CD4-positive, alpha-beta T cell (primary cell): ENCODE measurements around the gene MBNL2. TPM values are rescaled to one million over a fixed set of nuclear protein-coding genes. Genes with fewer than 3 reads are reported as not detected.

Source experiments
- ATAC-seq: fragments of 200-7000 bp; cut with Tn5 transposase; one replicate; pipeline ENCODE4 v1.10.0; 2022; ENCODE audit warnings: mild to moderate bottlenecking; ENCODE audit not compliant: poor library complexity
- CTCF ChIA-PET: fragments of 350-600 bp; sonication (Branson Sonifier 250); formaldehyde crosslinking; loops from one replicate; lab custom pipeline; 2021; ENCODE audit warnings: antibody characterized with exemption, inconsistent platforms; lab: Charles Lee
- POLR2A ChIA-PET: fragments of 350-600 bp; sonication (Branson Sonifier 250); formaldehyde crosslinking; loops from one replicate; lab custom pipeline; 2021; ENCODE audit warnings: antibody characterized with exemption, inconsistent platforms; lab: Charles Lee
- DNase-seq, 14 experiments: peaks; one replicate each; pipeline ENCODE4 v3.0.0-alpha.2; 2013 to 2020; ENCODE audit warnings: mixed read lengths in 2 of 14
- H3K27ac ChIP-seq, 2 donors: one replicate each; pipeline versions ENCODE4 v1.5.1 to v1.7.0; 2013; ENCODE audit warnings: low read length in 2 of 2, low read depth in 1 of 2, mild to moderate bottlenecking in 1 of 2
- H3K27me3 ChIP-seq, 2 experiments: 1 replicate in 1 of 2; 2 replicates in 1 of 2; pipeline versions ENCODE4 v1.6.1 to v1.7.0; 2013; ENCODE audit warnings: low read length in 2 of 2, control low read depth in 1 of 2, mild to moderate bottlenecking in 1 of 2, moderate library complexity in 1 of 2; ENCODE audit not compliant: insufficient read depth in 2 of 2, control insufficient read depth in 1 of 2
- H3K36me3 ChIP-seq: one replicate; pipeline ENCODE4 v1.6.1; 2013; ENCODE audit warnings: low read length, control low read depth; ENCODE audit not compliant: insufficient read depth
- H3K4me1 ChIP-seq: one replicate; pipeline ENCODE4 v1.6.1; 2013; ENCODE audit warnings: low read length, control low read depth; ENCODE audit not compliant: insufficient read depth
- H3K4me3 ChIP-seq: one replicate; pipeline ENCODE4 v1.5.1; 2013; ENCODE audit warnings: mild to moderate bottlenecking, low read length, moderate library complexity
- H3K9me3 ChIP-seq, 2 experiments: 1 replicate in 1 of 2; 2 replicates in 1 of 2; pipeline versions ENCODE4 v1.6.1 to v1.7.0; 2013; ENCODE audit warnings: low read length in 2 of 2, mild to moderate bottlenecking in 2 of 2, control low read depth in 1 of 2, moderate library complexity in 1 of 2; ENCODE audit not compliant: control insufficient read depth in 1 of 2, insufficient read depth in 1 of 2
- H3K27ac Mint-ChIP-seq: one replicate; pipeline ENCODE4 v1.8.0; 2020; ENCODE audit warnings: mixed read lengths
- H3K27me3 Mint-ChIP-seq: one replicate; pipeline ENCODE4 v1.8.0; 2021; ENCODE audit warnings: mixed read lengths
- H3K36me3 Mint-ChIP-seq: one replicate; pipeline ENCODE4 v1.8.0; 2021; ENCODE audit warnings: low read depth, mixed read lengths
- H3K4me1 Mint-ChIP-seq: one replicate; pipeline ENCODE4 v1.8.0; 2021; ENCODE audit warnings: low read depth, mixed read lengths
- H3K4me3 Mint-ChIP-seq: one replicate; pipeline ENCODE4 v1.8.0; 2020; ENCODE audit warnings: mild to moderate bottlenecking, mixed read lengths
- H3K9me3 Mint-ChIP-seq: one replicate; pipeline ENCODE4 v1.8.0; 2020; ENCODE audit warnings: mixed read lengths
- intact Hi-C, 2 experiments: fragments of 100-400 bp; cut with DNase I in 1 of 2; cut with micrococcal nuclease in 1 of 2; formaldehyde crosslinking; loops; one replicate each; pipeline versions ENCODE4 v1.15.1 to v1.9.0; 2023 to 2025; cut with DNase I, micrococcal nuclease
- total RNA-seq, 174 experiments: library from RNA in 2 of 174; stranded (reverse) in 2 of 174; gene quantifications; one replicate each; pipeline ENCODE4 v1.2.3 and lab custom pipeline; 2021 to 2026
- TF ChIP-seq, protein P1 (sequence below): fragments of 200-600 bp; IDR thresholded peaks from one replicate; pipeline ENCODE4 v1.8.0; 2022; ENCODE audit warnings: antibody characterized with exemption, mild to moderate bottlenecking

Gene MBNL2
- total RNA-seq, 2 experiments from 2014 or later = 35.9 to 36.0 TPM

DNA sequence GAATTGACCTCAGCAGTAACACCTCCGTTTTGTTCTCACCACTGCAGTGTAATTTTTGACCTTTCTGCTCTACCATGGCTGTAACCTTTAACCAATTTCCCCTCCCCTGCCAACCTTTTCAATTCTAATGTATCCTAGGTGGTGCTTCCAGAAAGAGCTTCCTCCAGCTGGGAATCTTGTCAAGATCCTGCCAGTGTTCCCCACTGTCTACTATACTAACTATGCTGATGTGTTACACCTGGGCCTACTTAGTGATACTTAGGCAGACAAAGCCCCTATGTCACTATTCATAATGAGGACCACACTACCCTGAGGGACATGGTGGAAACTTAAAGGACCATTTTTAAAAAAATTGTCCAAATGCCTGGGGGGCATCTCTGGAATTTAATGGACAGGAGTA lies 41.0 kb downstream of the MBNL2 start:
- Mint-ChIP-seq H3K27me3 (no peaks in the 10 kb centered on the region), H3K27ac (no peak overlapping the region), H3K36me3 (peaks cover 32% of the 10 kb centered on the region), H3K4me1 (peaks cover 64% of the 10 kb centered on the region), H3K9me3 (no peaks in the 10 kb centered on the region), H3K4me3 (no peak overlapping the region)
- ChIA-PET CTCF (interaction anchor here (1.2 kb wide), 1 partner anchor 36 kb away, joined by 3 read pairs; no protein-coding TSS in a partner anchor), POLR2A (no interaction called here)
- no peak overlapping the region for H3K4me3 ChIP-seq
- TF ChIP-seq, protein P1, sequence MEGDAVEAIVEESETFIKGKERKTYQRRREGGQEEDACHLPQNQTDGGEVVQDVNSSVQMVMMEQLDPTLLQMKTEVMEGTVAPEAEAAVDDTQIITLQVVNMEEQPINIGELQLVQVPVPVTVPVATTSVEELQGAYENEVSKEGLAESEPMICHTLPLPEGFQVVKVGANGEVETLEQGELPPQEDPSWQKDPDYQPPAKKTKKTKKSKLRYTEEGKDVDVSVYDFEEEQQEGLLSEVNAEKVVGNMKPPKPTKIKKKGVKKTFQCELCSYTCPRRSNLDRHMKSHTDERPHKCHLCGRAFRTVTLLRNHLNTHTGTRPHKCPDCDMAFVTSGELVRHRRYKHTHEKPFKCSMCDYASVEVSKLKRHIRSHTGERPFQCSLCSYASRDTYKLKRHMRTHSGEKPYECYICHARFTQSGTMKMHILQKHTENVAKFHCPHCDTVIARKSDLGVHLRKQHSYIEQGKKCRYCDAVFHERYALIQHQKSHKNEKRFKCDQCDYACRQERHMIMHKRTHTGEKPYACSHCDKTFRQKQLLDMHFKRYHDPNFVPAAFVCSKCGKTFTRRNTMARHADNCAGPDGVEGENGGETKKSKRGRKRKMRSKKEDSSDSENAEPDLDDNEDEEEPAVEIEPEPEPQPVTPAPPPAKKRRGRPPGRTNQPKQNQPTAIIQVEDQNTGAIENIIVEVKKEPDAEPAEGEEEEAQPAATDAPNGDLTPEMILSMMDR = no peak
- no peak for DNase-seq
- H3K9me3 ChIP-seq = no peaks in the 10 kb centered on the region
- no peak overlapping the region for H3K27ac ChIP-seq
- intact Hi-C loops = no loop called here
- ATAC-seq = no peak
- peaks cover 35% of the 10 kb centered on the region for H3K4me1 ChIP-seq
- peaks cover 3% of the 10 kb centered on the region for H3K36me3 ChIP-seq
- H3K27me3 ChIP-seq = no peaks in the 10 kb centered on the region

DNA sequence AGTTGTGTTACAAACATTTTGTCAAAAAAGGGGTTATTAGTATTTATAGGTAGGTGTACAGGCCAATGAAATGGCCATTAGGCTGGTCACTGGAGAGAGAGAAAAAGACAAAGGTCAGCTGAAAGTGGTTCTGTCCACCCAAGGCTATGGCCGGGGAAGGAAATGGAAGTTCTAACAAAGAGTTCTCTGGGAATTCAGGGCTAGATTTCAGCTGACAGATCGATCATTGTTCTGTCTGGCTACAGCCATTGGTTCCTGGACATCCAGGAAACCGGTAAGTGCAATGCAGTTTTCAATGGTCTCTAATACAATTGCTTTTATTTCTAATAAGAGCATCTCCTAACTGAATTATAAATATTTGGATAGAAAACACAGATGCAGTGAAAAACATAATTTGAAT lies 42.5 kb downstream of the MBNL2 start:
- DNase-seq (no peak), ATAC-seq (no peak)
- Histone ChIP-seq H3K36me3 (peaks cover 3% of the 10 kb centered on the region), H3K27ac (no peak overlapping the region), H3K27me3 (no peaks in the 10 kb centered on the region), H3K4me1 (peaks cover 24% of the 10 kb centered on the region), H3K9me3 (no peaks in the 10 kb centered on the region), H3K4me3 (no peak overlapping the region)
- CTCF ChIA-PET = no interaction called here
- Mint-ChIP-seq H3K4me3 (no peak overlapping the region), H3K36me3 (peaks cover 30% of the 10 kb centered on the region), H3K9me3 (no peaks in the 10 kb centered on the region), H3K27me3 (no peaks in the 10 kb centered on the region), H3K4me1 (peaks cover 60% of the 10 kb centered on the region), H3K27ac (no peak overlapping the region)
- intact Hi-C loops = no loop called here
- POLR2A ChIA-PET = no interaction called here
- TF ChIP-seq, protein P1 = no peak

DNA sequence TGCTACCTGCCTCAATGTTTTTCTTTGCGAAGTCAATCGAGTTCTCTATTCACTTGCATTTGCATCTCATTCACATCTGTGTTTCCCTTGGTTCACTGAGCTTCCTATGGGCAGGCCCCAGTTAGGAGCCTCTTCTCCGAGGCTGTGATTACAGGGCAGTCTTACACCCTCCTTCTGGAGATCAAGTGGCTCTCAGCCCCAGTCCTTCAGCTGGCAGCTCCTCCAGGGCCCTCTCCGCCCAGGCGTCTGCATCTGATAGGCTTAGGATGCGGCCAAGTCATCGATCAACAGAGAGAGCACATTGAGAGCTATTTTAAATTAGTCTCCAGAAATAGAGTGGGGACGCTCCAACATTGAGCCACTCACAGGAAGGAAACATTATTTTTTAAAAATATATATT lies 44.2 kb downstream of the MBNL2 start:
- Histone ChIP-seq H3K27me3 (no peaks in the 10 kb centered on the region), H3K36me3 (peaks cover 3% of the 10 kb centered on the region), H3K27ac (no peak overlapping the region), H3K9me3 (no peaks in the 10 kb centered on the region), H3K4me3 (no peak overlapping the region), H3K4me1 (peaks cover 9% of the 10 kb centered on the region)
- H3K27ac Mint-ChIP-seq = no peak overlapping the region
- POLR2A ChIA-PET = no interaction called here
- H3K4me3 Mint-ChIP-seq = no peak overlapping the region
- CTCF ChIA-PET = interaction anchor here (0.6 kb wide), 1 partner anchor 11 kb away, joined by 3 read pairs; no protein-coding TSS in a partner anchor
- H3K9me3 Mint-ChIP-seq = no peaks in the 10 kb centered on the region
- no peaks in the 10 kb centered on the region for H3K27me3 Mint-ChIP-seq
- TF ChIP-seq, protein P1 = no peak
- intact Hi-C loops = no loop called here
- peaks cover 26% of the 10 kb centered on the region for H3K36me3 Mint-ChIP-seq
- DNase-seq (no peak), ATAC-seq (no peak)
- H3K4me1 Mint-ChIP-seq = peaks cover 49% of the 10 kb centered on the region
